HFFc6 (cell line): ENCODE data around the gene FAAP20. TPM values are rescaled to one million over a fixed set of nuclear protein-coding genes. Genes with fewer than 3 reads are reported as not detected.

Source experiments
- DNase-seq: peaks from one replicate; pipeline ENCODE4 v3.0.0-alpha.2; 2018
- H3K27ac Mint-ChIP-seq: 2 replicates; pipeline ENCODE4 v1.8.0; 2020; ENCODE audit warnings: mild to moderate bottlenecking, mixed read lengths
- H3K27me3 Mint-ChIP-seq: 2 replicates; pipeline ENCODE4 v1.8.0; 2021; ENCODE audit warnings: mild to moderate bottlenecking, moderate library complexity, mixed read lengths; ENCODE audit not compliant: insufficient read depth
- H3K36me3 Mint-ChIP-seq: 2 replicates; pipeline ENCODE4 v1.8.0; 2021; ENCODE audit warnings: low read depth, mixed read lengths
- H3K4me1 Mint-ChIP-seq: 2 replicates; pipeline ENCODE4 v1.8.0; 2020; ENCODE audit warnings: low read depth, mixed read lengths
- H3K4me3 Mint-ChIP-seq: 2 replicates; pipeline ENCODE4 v1.8.0; 2020; ENCODE audit warnings: mild to moderate bottlenecking, moderate library complexity, mixed read lengths
- H3K9me3 Mint-ChIP-seq: 2 replicates; pipeline ENCODE4 v1.8.0; 2020; ENCODE audit warnings: mild to moderate bottlenecking, mixed read lengths
- total RNA-seq, 6 experiments: library from RNA; stranded (reverse); fragmentation: NEBNext Ultra II Directional; extraction: Animal tissue kit (Norgen Biotek cat#: 25700); gene quantifications; 2 replicates in 1 of 6; 3 replicates in 5 of 6; pipeline ENCODE4 v1.2.3, GENCODE V29; 2021
- TF ChIP-seq, protein P1 (sequence below): fragments of 200-600 bp; sonication (generic); IDR thresholded peaks from 2 replicates; pipeline ENCODE4 v1.5.0; 2021; ENCODE audit warnings: antibody characterized with exemption, mild to moderate bottlenecking

Gene FAAP20
- total RNA-seq, 6 experiments from 2014 or later: 75.3 to 97.4 (median 82.7) TPM

GRCh38 chr1:2215329-2215728 lies 20.8 kb upstream of the FAAP20 start:
- DNase-seq: no peak
- TF ChIP-seq, protein P1, sequence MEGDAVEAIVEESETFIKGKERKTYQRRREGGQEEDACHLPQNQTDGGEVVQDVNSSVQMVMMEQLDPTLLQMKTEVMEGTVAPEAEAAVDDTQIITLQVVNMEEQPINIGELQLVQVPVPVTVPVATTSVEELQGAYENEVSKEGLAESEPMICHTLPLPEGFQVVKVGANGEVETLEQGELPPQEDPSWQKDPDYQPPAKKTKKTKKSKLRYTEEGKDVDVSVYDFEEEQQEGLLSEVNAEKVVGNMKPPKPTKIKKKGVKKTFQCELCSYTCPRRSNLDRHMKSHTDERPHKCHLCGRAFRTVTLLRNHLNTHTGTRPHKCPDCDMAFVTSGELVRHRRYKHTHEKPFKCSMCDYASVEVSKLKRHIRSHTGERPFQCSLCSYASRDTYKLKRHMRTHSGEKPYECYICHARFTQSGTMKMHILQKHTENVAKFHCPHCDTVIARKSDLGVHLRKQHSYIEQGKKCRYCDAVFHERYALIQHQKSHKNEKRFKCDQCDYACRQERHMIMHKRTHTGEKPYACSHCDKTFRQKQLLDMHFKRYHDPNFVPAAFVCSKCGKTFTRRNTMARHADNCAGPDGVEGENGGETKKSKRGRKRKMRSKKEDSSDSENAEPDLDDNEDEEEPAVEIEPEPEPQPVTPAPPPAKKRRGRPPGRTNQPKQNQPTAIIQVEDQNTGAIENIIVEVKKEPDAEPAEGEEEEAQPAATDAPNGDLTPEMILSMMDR: no peak
- Mint-ChIP-seq H3K4me1 (peaks cover 6% of the 10 kb centered on the region), H3K36me3 (no peaks in the 10 kb centered on the region), H3K27ac (no peak overlapping the region), H3K4me3 (no peak overlapping the region), H3K9me3 (no peaks in the 10 kb centered on the region), H3K27me3 (no peaks in the 10 kb centered on the region)

- no peaks in the 10 kb centered on the region for H3K27me3 Mint-ChIP-seq
- TF ChIP-seq, protein P1: no peak
- peaks cover 6% of the 10 kb centered on the region for H3K4me1 Mint-ChIP-seq
- H3K27ac Mint-ChIP-seq: peak overlapping the region; percentile 98
- no peak for DNase-seq
- no peak overlapping the region for H3K4me3 Mint-ChIP-seq
- H3K36me3 Mint-ChIP-seq: no peaks in the 10 kb centered on the region
- H3K9me3 Mint-ChIP-seq: no peaks in the 10 kb centered on the region
These were observed 20.1 kb upstream of the FAAP20 start for GRCh38 chr1:2214541-2215241.

- H3K9me3 Mint-ChIP-seq: no peaks in the 10 kb centered on the region
- peaks cover 13% of the 10 kb centered on the region for H3K4me1 Mint-ChIP-seq
- H3K4me3 Mint-ChIP-seq: peak overlapping the region; percentile 70
- H3K36me3 Mint-ChIP-seq: no peaks in the 10 kb centered on the region
- no peaks in the 10 kb centered on the region for H3K27me3 Mint-ChIP-seq
- peak overlapping the region; percentile 98 for H3K27ac Mint-ChIP-seq
- peak; percentile 67 for DNase-seq
- TF ChIP-seq, protein P1: no peak
These were observed 19.3 kb upstream of the FAAP20 start for GRCh38 chr1:2213576-2214505.

- TF ChIP-seq, protein P1: peak; percentile 67
- no peaks in the 10 kb centered on the region for H3K9me3 Mint-ChIP-seq
- H3K27me3 Mint-ChIP-seq: no peaks in the 10 kb centered on the region
- H3K4me3 Mint-ChIP-seq: peak overlapping the region; percentile 70
- H3K27ac Mint-ChIP-seq: peak overlapping the region; percentile 98
- DNase-seq: peak; percentile 96
- H3K4me1 Mint-ChIP-seq: peaks cover 22% of the 10 kb centered on the region
- no peaks in the 10 kb centered on the region for H3K36me3 Mint-ChIP-seq
These were observed 18.2 kb upstream of the FAAP20 start for GRCh38 chr1:2212532-2213491.

DNA sequence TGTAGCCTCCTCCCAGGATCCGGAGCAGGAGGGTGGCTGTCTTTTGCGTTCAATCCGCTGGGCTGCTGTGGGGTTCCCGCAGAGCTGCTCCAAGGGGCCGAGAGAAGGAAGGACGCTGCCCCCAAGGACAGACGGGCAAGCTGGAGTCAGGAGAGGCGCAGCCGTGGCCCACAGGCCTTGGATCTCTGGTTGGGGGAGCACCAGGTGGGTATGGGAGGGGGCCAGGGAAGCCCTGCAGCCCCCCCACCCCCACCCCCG lies 17.6 kb upstream of the FAAP20 start:
- Mint-ChIP-seq H3K27ac (peak overlapping the region; percentile 98), H3K27me3 (no peaks in the 10 kb centered on the region), H3K9me3 (no peaks in the 10 kb centered on the region), H3K36me3 (no peaks in the 10 kb centered on the region), H3K4me3 (peak overlapping the region; percentile 70), H3K4me1 (peaks cover 28% of the 10 kb centered on the region)
- TF ChIP-seq, protein P1: no peak
- no peak for DNase-seq
